ENCODE measurements around the gene MED27.
"Not testable (repeated sequence)": the region's sequence is repeated elsewhere in the genome, so short reads cannot be mapped to it uniquely, and the experiment has no call there.

The MED27 gene

DNA sequence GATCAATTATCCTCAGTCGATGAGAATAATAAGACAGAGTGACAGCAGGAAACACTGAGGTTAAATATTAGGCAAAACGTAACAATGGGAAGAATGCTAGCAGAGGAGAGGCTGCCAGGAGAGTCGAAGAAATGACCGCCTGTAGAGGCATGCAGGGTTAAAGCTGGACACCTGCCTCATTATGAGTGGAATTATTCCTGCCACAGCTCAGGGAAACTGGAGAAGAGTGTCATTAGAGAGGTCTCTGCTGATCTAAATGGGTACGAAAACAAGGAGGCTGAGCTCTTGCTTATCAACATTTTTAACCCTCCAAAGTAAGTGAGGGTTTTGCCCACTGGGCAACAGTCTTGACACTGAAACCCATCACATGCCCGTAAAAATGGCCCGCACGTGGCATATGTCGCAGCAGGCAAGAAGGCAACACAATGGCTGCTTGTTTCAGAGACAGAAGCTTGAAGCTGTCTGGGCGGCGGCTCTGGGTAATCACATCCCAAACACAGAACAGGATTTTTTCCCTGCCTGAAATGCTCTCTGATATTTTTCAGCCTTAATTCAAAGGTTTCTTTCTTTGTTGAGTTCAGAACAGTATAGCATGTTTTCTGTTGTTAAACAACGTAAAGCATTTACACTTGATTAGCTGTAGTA, 118.7 kb downstream of the MED27 start:
- no peak for DNase-seq

DNA sequence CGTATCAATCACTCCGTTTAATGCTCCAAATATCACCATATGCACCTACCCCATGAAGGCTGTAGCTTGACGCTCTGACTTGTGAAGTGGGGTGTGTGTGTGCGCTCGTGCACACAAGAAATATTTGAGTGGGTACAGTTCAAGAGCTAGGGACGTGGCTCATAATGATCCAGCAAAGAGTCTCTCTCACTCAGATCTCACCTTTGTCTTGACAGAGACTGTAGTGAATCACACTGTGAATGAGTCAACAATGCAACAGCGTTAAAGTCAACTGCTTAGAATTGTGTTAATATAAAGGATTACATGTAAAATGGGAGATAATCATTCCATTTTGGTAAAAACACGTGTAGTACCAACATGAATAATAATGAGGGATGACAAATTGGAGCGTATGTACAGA, 119.4 kb downstream of the MED27 start:
- DNase-seq: no peak

DNA sequence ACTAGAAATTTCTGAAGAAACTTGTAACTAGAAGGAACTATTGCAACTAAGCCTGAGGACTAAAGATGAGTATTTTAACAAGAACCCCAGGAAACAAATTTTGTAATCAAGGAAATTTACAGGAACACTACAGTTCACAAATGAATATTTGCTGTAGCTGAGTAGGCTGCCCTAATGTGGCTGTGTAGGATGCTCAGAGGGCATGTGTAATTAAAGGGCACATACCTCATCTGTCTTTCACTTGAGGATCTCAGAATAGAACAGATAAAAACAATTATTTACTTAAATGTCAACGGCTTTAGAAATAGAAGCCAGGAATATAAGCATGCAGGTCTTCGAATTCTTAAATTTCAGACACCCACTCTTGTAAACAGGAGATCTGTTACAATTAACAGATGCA, 119.8 kb downstream of the MED27 start:
- no peak for DNase-seq

DNA sequence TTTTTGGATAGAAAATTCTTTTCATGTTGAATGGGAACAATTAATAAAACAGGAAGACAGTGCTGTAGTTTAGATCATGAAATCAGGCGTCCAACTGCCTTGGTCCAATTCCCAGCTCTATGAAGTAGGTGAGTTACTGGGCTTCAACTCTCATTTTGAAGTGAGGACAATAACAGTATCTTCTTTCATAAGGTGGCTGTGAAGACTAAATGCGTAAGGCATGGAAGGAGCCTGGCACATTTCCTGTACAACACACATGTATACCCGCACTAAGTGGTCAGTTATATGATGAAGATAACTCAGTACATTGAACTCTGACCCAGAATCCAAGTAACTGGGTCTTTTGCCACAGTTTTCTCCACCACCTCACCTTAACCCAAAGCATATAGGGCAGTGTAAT, 120.6 kb downstream of the MED27 start:
- no peak for DNase-seq

DNA sequence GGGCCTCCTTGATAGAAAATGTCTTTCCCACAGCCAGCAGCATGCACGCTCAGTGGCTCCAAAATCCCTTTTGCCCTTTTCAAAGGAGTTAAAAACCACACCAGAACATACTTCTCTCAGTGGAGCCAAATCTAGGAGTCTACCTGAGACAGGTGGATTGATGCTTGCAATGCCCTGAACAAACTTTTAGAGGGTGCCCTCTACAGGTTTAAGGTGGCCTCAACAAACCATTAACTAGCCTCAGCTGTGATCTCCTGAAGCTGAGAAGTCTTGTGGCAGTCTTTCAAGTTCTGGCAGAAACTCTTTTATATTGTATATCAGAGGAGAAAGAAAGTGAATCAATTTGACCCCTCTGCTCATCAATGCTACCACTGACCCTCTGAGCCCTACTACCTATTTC, 125.4 kb downstream of the MED27 start:
- no peak for DNase-seq

DNA sequence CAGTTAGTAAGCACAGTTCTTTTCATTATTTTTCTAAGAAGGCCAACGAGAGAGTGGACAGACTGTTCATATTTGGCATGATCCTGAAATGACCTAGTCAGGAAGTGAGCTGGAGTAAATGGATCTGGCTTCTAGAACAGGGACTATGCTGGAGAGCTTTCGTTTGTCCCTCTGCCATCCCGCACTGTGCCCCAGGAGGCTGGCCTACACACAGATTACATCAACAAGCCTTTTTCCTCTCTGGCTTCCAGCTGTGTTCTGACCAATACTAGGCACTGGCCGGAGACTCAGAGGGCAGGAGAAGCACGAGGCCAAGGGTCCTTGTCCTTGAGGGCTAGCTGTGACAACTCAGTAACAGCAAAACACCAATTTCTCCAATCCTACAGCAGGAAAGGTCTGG, 127.8 kb downstream of the MED27 start:
- DNase-seq: no peak

DNA sequence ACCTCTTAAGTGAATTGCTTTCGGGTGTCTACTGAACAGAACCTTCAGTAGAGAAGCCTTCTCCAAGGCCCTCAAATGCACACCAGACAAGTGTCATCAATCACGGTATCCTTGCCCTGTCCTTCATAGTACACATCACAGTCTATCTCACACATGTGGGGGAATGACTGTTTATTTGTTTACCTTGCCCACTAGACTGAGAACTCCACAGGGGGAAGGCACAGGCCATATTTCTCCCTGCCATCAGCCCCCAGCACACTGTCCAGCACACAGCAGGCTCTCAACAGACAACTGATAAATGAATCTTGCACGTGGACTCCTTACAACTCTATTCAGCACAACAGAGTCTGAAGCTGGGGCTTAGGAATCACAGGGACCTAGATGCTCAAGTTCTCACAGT, 128.5 kb downstream of the MED27 start:
- DNase-seq: no peak

DNA sequence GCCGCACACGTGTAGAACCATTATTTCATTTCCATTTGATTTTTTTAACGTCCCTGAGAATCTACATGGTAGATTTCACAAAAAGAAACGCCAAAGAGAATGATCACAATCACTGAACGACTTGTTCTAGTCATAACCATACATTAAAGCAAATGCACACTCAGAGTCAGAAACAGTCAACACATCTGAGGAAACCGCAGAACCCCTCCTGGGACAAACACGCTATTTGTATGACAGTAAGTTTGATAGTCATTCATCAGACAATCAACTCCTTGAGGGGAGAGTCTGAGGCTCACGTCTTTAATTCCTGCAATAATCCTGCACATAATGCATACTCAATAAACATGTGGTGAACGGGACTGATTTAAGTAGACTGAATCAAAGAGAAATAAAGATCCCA, 129.2 kb downstream of the MED27 start:
- no peak for DNase-seq

DNA sequence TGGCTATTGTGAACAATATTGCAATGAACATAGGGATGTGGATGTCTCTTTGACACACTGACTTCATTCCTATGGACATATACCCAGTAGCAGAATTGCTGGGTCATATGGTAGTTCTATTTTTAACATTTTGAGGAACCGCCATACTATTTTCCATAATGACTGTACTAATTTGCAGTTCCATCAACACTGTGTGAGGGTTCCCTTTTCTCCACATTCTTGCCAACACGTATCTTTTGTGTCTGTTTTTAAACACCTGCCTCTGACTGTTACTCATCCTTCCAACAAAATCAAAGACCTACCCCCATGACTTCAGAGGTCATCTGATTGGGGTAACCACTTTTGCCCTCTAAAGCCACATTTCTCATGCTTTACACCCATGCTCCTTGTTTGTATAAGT, 133.5 kb downstream of the MED27 start:
- no peak for DNase-seq

DNA sequence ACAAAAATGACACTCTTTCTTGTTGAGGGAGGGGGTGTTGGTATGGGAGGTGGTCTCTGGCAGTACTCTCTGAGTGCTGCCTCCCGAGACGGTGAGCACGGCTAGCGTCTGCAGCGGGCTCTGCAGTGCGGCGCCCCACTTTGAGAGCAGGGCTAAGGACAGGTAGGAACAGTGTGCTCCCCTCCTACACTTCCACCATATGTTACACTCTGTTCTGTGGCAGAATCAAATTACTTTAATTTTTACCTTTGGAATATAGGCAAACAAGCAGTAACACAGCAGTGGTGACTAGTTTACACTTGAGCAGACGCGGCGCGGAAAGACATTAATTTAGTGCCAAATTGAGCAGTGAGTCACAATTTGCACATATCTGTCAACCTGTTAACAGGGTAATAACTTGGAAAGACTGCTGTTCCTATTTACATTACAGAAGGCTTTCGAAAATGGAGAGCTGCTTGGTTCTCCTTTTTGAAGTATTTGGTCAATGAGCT, 136.3 kb downstream of the MED27 start:
- DNase-seq: no peak

DNA sequence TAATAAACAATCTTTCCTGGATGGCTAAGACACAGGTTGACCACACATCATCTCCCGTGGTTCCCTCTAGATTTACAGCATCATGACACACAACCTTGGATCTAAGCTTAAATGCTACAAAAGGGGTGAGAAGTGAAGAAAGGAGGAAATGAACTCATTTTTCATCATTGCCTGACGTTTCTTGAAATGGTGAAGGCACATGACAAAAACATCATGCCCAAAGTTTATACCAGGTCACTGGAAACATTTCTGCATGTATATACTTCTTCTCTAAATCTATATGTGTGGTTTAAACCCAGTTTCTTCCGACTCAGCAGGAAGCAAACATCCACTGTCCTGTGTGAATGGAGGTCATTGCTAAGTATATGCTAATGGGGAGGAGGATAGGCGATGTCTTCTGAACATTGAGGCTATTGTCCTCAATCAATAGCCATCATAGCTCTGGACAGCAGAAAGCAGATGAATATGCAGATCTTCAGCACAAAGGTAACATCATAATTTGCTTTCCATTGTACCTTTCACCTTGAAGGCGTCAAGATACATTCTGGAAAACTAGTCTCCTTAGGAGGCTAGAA, 137.4 kb downstream of the MED27 start:
- no peak for DNase-seq

DNA sequence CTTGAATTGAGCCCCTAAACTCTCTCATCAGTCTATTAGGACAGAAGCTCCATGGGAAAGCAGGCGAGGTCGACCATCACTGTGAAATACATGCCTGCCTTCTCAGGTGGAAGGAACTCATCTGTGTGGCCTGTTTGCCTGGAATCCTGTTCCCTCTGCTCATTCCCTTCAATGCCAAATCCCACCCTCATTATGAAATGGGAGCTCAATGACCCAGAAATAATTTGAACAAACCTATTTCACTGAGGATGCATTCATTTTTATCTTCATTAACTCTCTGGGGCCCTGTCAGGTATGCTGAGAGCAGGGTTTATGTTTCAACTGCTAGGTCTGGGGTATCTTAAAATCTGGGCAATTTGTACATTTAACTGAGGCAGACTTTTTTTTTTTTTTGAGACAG, 142.2 kb downstream of the MED27 start:
- DNase-seq: no peak

DNA sequence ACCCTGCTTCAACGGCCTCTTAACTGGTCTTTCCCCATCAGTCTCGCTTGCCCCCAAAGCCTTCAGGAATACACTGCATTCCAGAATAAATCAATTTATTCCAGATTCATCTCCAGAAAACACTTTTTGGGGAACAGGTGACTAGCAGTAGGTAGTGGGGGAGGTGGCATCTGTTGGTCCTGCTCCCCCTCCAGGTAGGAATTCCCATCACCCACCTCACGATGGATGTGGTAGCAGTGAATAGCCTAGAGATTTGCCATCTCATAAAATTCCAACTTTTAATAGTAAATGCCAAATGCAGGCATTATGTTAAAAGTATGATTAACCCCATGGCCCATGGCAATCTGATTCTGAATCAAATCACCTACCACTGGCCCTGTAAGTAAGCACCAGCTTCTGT, 142.7 kb downstream of the MED27 start:
- DNase-seq: no peak

DNA sequence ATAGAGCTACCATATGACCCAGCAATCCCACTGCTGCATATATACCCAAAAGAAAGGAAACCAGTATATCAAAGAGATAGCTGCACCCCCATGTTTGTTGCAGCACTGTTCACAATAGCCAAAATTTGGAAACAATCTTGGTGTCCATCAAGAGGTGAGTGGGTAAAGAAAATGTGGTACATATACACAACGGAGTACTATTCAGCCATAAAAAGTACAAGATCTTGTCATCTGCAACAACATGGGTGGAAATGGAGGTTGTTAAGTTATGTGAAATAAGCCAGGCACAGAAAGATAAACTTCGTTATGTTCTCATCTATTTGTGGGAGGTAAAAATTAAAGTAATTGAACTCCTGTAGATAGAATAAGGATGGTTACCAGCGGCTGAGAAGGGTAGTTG, 145.0 kb downstream of the MED27 start:
- DNase-seq: no peak

DNA sequence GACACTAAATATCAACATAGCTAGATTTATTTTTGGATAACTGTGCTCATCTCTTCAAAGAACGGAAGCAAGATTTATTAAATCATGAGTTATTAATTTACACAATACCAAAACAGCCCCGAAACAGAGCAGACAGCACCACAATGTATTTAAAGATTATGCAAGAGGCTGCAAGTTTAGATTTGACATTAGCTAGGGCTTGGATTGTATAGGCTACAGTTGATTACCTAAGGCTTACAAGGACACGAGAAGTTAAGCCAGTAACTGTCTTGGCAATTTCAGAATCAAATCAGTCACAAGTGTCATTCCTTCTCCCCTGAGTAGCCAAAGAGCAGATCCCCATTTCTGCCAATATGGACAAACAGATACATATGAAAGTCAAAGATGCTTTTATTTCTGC, 152.6 kb downstream of the MED27 start:
- DNase-seq: no peak

DNA sequence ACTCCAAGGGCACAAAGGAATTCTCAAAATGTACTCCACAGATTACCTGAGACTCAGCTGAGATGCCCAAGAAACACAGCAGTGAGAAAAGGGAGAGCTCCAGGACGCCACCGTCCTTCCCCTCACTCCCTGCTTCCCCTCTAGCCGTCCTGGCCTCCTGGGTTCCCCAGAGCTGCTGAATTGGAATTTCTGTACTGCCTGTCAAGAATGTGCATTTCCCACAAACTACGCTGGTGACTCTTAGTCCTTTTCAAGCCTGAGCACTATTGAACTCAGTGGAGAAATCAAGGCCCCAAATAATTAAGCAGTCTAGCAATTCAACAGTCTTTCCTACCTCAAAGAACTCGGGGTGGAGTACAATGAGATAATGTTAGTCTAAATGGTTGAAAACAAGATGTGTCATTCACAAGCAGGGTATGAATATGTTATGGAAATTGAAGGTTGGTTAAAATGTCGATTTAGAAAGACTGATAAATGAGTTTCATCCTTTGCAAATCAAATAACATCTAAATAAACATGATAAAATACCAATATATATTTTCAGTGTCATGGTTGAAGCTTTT, 153.2 kb downstream of the MED27 start:
- DNase-seq: no peak

DNA sequence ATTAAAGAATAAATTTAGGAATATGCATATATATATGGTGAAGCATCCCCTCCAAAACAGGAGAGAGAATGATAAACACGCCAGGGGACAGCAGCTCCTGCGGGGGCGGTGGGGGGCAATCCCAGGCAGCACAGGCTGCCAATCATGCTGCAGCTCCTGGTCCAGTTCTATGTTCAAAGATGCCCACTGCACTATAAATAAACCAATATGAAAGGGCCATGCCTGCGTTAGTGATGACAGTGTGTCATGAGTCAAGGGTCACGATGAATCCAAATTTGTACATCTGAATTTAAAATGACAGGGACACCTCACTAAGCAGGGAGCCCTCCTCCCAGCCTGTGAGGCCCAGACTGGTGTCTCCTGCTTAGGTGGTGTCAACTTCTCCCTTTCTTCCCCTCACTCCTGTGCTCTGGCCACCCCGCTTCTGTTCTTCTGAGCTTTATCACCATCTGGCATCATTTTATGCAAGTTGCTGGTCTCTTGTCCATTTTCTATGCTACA, 153.9 kb downstream of the MED27 start:
- no peak for DNase-seq

DNA sequence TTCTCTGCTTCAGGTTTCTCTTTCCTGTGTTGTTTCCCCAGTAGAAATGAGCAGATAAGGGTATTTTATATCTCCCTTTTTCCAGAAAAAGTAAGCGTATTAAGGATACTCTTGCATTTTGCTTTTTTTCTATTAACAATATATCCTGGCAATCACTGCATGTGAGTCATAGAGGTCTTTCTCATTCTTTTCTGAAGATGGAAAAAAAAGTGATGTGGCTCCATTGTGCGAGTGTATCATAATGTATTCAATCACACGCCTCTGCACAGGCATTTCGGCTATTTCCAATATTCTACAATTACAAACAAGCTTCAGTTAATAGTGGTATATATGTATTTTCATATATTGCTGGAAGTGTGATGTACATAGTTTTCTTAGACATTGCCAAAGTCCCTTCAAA, 155.9 kb downstream of the MED27 start:
- DNase-seq: no peak

DNA sequence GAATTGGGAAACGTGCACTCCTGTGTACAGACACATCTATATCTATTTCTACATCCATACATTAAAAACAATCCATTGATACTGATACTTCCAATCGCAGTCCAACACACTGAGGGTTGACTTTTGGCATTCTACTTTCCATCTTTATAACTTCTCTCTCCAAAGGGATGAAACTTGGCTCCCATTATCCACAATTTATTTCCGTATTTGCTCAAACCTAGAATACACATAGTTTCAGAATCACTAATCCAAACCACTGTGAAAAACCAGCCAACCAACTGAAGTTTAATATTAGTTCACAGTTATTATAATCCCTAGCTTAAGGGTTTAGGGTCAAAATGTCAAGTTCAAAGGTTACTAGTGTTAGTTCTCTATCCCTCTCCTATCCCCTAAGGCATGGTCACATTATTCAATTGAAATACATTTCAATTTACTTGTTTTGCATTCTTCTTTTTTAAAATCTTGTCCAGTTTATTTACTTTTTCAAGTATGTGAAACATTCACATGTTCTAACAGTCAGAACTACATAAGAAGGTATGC, 156.5 kb downstream of the MED27 start:
- DNase-seq: no peak

DNA sequence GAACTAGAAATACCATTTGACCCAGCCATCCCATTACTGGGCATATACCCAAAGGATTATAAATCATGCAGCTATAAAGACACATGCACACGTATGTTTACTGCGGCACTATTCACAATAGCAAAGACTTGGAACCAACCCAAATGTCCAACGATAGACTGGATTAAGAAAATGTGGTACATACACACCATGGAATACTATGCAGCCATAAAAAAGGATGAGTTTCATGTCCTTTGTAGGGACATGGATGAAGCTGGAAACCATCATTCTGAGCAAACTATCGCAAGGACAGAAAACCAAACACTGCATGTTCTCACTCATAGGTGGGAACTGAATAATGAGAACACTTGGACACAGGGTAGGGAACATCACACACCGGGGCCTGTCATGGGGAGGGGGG, 158.0 kb downstream of the MED27 start:
- not testable (repeated sequence) for DNase-seq

DNA sequence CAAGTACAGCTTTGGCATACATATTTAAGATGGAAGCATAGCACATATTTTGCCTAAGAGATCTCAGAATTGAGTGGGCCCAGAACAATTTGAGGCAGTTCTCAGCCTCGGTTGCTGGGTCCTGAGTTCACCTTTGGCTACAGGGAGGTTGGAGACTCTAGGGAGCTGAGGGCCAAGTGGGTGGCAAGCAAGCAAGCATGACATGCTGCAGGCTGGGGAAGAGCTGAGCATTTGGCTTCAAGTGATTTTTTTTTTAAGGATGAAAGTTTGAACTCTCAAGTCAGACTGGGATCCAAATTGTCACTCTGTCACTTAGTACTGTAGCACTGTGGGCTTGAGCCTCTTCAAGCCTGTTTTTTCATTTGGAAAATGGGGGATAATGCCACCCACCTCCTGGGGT, 160.5 kb downstream of the MED27 start:
- no peak for DNase-seq

DNA sequence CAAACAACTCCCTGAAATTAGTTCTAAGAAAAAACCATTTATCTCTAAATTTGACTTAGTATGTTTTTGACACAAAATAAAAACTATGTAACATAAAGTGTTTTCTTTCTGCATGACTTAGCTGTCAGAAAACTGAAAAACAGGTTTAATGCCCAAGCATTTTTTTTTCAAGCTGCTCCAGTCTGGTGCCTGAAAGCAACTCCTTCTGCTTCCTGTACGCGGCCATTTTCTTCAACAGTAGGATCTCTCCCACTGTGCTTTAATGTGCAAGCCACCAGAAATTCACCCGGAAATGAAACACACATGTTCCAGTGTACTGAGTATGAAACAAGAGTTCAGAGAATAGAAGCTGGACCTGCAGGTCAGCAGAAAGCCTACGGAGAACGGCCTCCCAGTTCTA, 161.2 kb downstream of the MED27 start:
- DNase-seq: no peak

DNA sequence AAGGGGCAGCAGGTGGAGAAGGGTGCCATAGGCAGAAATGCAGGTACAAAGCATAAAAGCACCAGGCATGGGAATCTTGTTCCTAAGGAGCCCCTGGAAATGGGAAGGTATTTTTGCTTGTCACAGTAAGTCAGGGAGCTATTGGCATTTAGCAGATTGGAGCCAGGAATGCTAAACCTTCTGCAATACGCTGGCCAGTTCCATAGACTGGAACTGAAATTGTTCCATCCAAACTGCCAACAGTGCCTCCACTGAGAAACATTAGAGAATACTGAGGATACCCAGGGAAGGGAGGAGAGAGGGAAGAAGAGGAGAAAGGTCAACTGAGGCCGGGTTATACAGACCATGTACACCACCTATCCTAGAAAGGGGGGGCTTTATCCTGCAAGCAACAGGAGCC, 162.7 kb downstream of the MED27 start:
- DNase-seq: no peak

DNA sequence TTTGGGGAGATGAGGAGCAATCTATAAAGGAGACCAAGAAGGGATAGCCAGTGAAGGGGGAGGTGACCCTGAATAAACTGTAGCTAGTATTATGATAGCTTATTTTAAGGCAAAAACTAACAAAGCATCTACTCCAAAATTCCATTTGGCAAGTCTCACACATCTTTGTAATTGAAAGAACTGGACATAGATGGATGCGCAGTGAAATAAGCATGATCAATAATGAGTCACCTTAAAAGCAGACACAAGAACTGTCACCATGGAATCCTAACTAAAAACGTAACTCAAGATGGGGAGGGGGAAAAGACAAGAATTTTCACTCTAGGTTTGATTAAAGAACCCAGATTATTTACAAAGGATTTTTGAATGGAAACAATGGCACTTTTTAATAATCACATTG, 164.5 kb downstream of the MED27 start:
- DNase-seq: no peak

All from NCI-H524 treated with DMSO at 0.1 percent for 48 hours (cell line).